Measurements from ENCODE around the gene WDR3.

The WDR3 gene

DNA sequence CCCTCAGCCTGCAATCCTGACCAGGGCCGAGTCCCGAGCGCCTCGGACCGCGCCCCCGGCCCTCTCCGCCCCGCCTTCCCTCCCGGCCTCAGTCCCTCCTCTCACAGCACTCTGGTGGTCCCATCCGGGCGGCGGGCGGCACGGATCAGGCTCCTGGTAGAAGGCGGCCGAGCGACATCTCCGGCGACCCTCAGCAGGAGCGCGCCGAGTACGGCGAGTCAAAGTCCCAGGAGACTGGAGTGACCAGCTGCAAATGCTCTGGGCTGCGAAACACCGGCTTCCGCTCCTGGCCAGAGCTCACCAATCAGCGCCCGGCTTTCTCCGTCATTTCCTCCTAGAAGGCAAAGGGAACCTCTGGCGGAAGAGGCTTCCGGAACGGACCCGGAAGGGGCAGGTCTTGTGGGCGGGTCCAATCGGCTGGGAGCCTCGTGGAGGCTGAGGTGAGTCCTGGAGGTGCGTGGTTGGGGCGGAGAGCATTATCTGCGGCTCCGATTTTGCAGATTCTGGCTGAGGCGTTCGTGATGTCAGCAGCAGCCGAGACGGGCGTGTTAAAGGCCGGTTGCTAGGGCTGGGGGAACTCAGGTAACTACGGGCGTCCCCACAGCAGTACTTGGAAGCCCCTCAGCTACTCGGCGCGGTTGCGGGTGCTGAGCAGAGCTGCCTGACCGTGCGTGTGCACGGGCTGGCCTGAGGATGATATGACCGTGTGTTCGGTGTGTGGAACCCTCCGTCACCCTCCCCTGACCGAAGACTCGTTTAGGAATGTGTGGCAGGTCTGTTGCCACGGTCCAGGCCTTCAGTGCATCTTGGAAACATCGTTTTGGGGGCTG lies at the start of gene WDR3, which contains the start of gene GDAP2:
Gene WDR3, plus strand, starts transcription at position 397 of the 830 bp plus-strand sequence. CDS start 3,581 bp downstream, outside the sequence.
Gene GDAP2, minus strand, starts transcription at position 279 of the 830 bp plus-strand sequence. CDS start 9,264 bp downstream, outside the sequence.
- H3K27me3 ChIP-seq = no peaks in the 10 kb centered on the region
- H3K27ac ChIP-seq = peak within 1 kb of the TSS; percentile 89 to 96
- H3K9me3 ChIP-seq = no peaks in the 10 kb centered on the region
- peak; percentile 97 for DNase-seq
- peaks cover 0 to 34% (median 32%) of the 10 kb centered on the region in 4 donors for H3K4me1 ChIP-seq
- TF ChIP-seq, protein P1, sequence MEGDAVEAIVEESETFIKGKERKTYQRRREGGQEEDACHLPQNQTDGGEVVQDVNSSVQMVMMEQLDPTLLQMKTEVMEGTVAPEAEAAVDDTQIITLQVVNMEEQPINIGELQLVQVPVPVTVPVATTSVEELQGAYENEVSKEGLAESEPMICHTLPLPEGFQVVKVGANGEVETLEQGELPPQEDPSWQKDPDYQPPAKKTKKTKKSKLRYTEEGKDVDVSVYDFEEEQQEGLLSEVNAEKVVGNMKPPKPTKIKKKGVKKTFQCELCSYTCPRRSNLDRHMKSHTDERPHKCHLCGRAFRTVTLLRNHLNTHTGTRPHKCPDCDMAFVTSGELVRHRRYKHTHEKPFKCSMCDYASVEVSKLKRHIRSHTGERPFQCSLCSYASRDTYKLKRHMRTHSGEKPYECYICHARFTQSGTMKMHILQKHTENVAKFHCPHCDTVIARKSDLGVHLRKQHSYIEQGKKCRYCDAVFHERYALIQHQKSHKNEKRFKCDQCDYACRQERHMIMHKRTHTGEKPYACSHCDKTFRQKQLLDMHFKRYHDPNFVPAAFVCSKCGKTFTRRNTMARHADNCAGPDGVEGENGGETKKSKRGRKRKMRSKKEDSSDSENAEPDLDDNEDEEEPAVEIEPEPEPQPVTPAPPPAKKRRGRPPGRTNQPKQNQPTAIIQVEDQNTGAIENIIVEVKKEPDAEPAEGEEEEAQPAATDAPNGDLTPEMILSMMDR (IDR thresholded peaks at IDR 0.05) = no peak
- H3K4me3 ChIP-seq = peak within 1 kb of the TSS; percentile 98
- intact Hi-C loops (cut with DNase I; ENCODE audit: low total_unique reads) = loop anchor here (10.0 kb wide), 1 partner anchor 565 kb away; the partner anchor contains the start of gene MAN1A2
- H3K36me3 ChIP-seq = peaks cover 0 to 5% (median 2%) of the 10 kb centered on the region in 3 donors

DNA sequence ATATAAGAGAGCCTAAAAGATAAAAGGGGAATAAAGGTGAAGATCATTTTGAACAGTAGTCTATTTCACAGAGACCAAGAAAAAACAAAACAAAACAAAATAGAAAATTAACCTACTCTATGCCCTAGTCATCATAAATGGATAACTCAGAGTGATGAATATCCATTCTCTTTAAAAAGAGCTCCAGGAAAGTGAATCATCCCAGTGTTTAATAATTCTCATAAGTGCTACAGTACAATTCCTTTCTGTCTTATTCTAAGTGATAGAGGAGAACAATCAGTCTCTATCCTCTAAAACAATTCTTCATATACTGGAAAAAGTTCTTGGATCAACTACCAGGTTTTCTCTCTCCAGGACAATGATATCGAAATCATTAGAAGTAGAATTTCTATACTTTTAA lies 45.9 kb upstream of the WDR3 start:
- Histone ChIP-seq H3K27ac (no peak overlapping the region), H3K27me3 (no peaks in the 10 kb centered on the region), H3K9me3 (no peaks in the 10 kb centered on the region), H3K4me3 (no peak overlapping the region), H3K4me1 (peaks cover 0 to 11% (median 0%) of the 10 kb centered on the region in 4 donors), H3K36me3 (peaks cover 30 to 43% (median 31%) of the 10 kb centered on the region in 3 donors)
- TF ChIP-seq, protein P1 (IDR thresholded peaks at IDR 0.05) = no peak
- intact Hi-C loops (cut with DNase I; ENCODE audit: low total_unique reads) = no loop called here
- DNase-seq = no peak

DNA sequence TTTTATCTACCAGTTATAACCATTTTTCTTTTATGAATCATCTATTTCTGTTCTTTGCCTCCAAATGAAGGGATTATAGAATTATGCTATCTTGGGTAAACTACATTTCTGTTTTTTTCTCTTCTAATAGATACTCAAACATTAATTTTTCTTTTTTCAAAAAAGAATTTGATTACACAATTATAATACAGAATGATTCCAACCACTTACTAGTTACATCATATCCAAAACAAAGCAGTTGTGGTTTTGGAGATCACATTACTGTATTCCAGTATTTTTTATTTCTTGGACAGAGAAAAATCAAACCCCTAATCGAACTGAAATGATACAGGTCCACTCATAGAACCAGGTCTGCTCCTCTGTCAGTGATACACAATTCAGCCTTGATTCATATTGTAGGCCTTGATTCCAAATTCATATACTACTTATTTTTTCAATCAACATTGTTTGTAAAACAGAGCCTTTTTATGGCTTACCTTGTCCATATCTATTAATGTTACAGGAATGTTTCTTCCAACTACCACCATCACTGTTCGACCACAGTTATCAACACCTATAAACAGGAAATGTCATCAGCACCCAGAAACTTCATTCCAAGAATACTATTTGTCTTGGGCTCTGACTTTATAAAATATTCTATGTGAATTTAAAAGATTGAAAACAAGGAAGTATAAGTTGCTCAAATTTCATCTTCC lies 43.3 kb upstream of the WDR3 start:
- no peaks in the 10 kb centered on the region for H3K9me3 ChIP-seq

DNA sequence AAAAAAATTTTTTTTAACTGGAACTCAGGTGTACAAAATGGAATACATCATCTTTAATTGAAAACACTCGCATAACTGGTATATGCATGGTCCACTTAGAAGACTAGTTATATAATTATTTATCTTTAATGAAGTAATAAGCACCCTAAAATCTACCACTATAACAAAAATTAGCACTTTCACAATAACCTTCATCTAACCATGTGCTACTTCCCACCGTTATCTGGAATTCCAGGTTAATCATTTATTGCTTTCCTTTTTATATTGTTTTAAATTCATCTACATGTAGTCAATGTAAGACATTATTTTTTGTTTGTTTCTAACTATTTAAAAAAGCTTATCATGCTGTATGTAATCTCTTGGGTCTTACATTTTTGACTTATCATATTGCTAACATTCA lies 39.1 kb upstream of the WDR3 start:
- Histone ChIP-seq H3K4me1 (peaks cover 0 to 11% (median 0%) of the 10 kb centered on the region in 4 donors), H3K27ac (no peak overlapping the region), H3K9me3 (no peaks in the 10 kb centered on the region), H3K27me3 (no peaks in the 10 kb centered on the region), H3K4me3 (no peak overlapping the region), H3K36me3 (peaks cover 0 to 4% (median 4%) of the 10 kb centered on the region in 3 donors)
- no peak for DNase-seq
- TF ChIP-seq, protein P1 (IDR thresholded peaks at IDR 0.05) = no peak
- intact Hi-C loops (cut with DNase I; ENCODE audit: low total_unique reads) = loop anchor here (10.0 kb wide), 2 partner anchors 86 to 356 kb away; no protein-coding TSS in a partner anchor

More for the DNA sequence above, 43.3 kb upstream of the WDR3 start:
- H3K27ac ChIP-seq = no peak overlapping the region
- H3K36me3 ChIP-seq = peaks cover 11 to 17% (median 13%) of the 10 kb centered on the region in 3 donors
- intact Hi-C loops (cut with DNase I; ENCODE audit: low total_unique reads) = no loop called here
- no peak overlapping the region for H3K4me3 ChIP-seq
- peaks cover 0 to 11% (median 0%) of the 10 kb centered on the region in 4 donors for H3K4me1 ChIP-seq
- DNase-seq = no peak
- H3K27me3 ChIP-seq = no peaks in the 10 kb centered on the region
- TF ChIP-seq, protein P1 (IDR thresholded peaks at IDR 0.05) = no peak

DNA sequence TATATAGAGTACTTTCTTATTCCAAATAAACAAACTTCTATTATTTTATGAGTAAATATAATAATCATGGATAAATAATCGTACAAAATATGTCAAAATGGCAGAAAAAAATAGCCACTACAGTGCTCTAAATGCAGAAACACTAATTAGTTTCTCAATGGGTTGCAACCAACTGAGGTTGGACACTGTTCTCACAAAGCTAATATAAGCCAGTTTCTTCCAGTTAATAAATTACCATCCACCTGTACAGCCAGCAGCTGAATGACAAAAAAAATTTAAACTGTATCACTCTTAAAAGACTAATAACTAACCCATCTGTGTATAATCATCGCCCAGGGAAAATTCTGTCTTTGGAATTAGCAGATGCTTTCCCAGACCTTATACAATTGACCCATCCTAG lies 37.0 kb upstream of the WDR3 start:
- Histone ChIP-seq H3K27ac (no peak overlapping the region), H3K36me3 (peaks cover 12 to 17% (median 14%) of the 10 kb centered on the region in 3 donors), H3K4me1 (no peaks in the 10 kb centered on the region), H3K4me3 (no peak overlapping the region), H3K27me3 (no peaks in the 10 kb centered on the region), H3K9me3 (no peaks in the 10 kb centered on the region)
- no peak for DNase-seq
- TF ChIP-seq, protein P1 (IDR thresholded peaks at IDR 0.05) = no peak
- intact Hi-C loops (cut with DNase I; ENCODE audit: low total_unique reads) = loop anchor here (10.0 kb wide), 2 partner anchors 88 to 358 kb away; no protein-coding TSS in a partner anchor
